ENCODE results near the gene BEGAIN. TPM values are rescaled to one million over a fixed set of nuclear protein-coding genes. Genes with fewer than 3 reads are reported as not detected.

Gene BEGAIN
- total and polyA plus RNA-seq, 9 of the 15 experiments (the other 6 are each of a cell fraction or from before 2014, with no cell fraction given): 0.07 to 0.68 (median 0.55) TPM; not detected in 3

- 9% methylated on average over 21 of the region's 29 CpGs for WGBS (ENCODE audit: insufficient coverage, low coverage, missing lambda C conversion rate)
- Histone ChIP-seq H3K9me1 (ENCODE audit: control insufficient read depth, insufficient read depth, low read length) (no peaks in the 10 kb centered on the region), H3K27ac (ENCODE audit: extremely low read depth, low read depth, low read length) (no peak overlapping the region; the same call in 2 of the 3 replicates), H3K9me3 (replicated peaks; ENCODE audit: control insufficient read depth, insufficient read depth, low read depth, low read length) (no peaks in the 10 kb centered on the region), H3K36me3 (ENCODE audit: control insufficient read depth, insufficient read depth, low read length) (no peaks in the 10 kb centered on the region), H3K9ac (ENCODE audit: insufficient read depth in 1 of 2, low read depth in 2 of 2, low read length in 2 of 2) (no peak overlapping the region; a peak in 1 of 4 replicates), H4K20me1 (replicated peaks; ENCODE audit: control insufficient read depth, insufficient read depth, low read length) (no peaks in the 10 kb centered on the region), H3K4me3 (no peak overlapping the region), H3K4me2 (ENCODE audit: insufficient read depth, low read length) (no peak overlapping the region), H3K79me2 (ENCODE audit: control insufficient read depth, insufficient read depth, low read length) (no peaks in the 10 kb centered on the region), H3K27me3 (ENCODE audit: control insufficient read depth in 2 of 2, insufficient read depth in 2 of 2, low read length in 2 of 2) (peaks cover 0 to 34% of the 10 kb centered on the region in 2 experiments; a peak in 2 of 5 replicates), H2AFZ (ENCODE audit: low read depth, low read length) (peak overlapping the region; percentile 74), H3K4me1 (replicated peaks in 1 of 2; ENCODE audit: control insufficient read depth in 2 of 2, insufficient read depth in 2 of 2, low read length in 2 of 2) (peaks cover 9 to 15% of the 10 kb centered on the region in 2 experiments; a peak in 3 of 5 replicates)
- CTCF ChIA-PET (ENCODE audit: low intra/inter-chr PET ratio): no interaction called here
- peak; percentile 51 for ATAC-seq
- intact Hi-C loops (cut with micrococcal nuclease): no loop called here
- BruUV-seq (replicated peaks): no TSS peak
- in situ Hi-C loops (cut with MboI): no loop called here
- peak in 3 of 4 experiments; percentile 18 to 28 (median 27) for DNase-seq (ENCODE audit: extremely low read depth in 1 of 4, low spot score in 3 of 4)
- POLR2A ChIA-PET: interaction anchor here (0.7 kb wide), 1 partner anchor 10 kb away, joined by 3 read pairs; no protein-coding TSS in a partner anchor
- FAIRE-seq: peak; percentile 62
- TF ChIP-seq E2F6 (IDR thresholded peaks at IDR 0.05; ENCODE audit: borderline replicate concordance in 1 of 2, extremely low read depth in 1 of 2, insufficient read depth in 1 of 2, insufficient read length in 1 of 2, low read depth in 1 of 2, low read length in 1 of 2, poor library complexity in 1 of 2, severe bottlenecking in 1 of 2): no peak
- TF ChIP-seq SMC3 (conservative IDR thresholded peaks at IDR 0.05; ENCODE audit: insufficient read depth, low read depth, low read length): no peak
- TF ChIP-seq ZNF239 (CRISPR knock-in tag; IDR thresholded peaks at IDR 0.05): no peak
- TF ChIP-seq OTX1 (CRISPR knock-in tag; IDR thresholded peaks at IDR 0.05): no peak
- no peak for TF ChIP-seq NKRF (IDR thresholded peaks at IDR 0.05; ENCODE audit: borderline replicate concordance)
- TF ChIP-seq CREB1 (IDR thresholded peaks at IDR 0.05): peak; percentile 73; the same call in 1 of the 2 replicates
- no peak for TF ChIP-seq CREB1 (CRISPR knock-in tag; IDR thresholded peaks at IDR 0.05)
- TF ChIP-seq HSF4 (CRISPR knock-in tag; IDR thresholded peaks at IDR 0.05; ENCODE audit: borderline replicate concordance): no peak
- TF ChIP-seq EGR1 (conservative IDR thresholded peaks at IDR 0.05): peak; percentile 62
- no peak for TF ChIP-seq ERF (CRISPR knock-in tag; IDR thresholded peaks at IDR 0.05)
- no peak for TF ChIP-seq ZNF778 (CRISPR knock-in tag; IDR thresholded peaks at IDR 0.05)
- TF ChIP-seq ZNF75A (CRISPR knock-in tag; IDR thresholded peaks at IDR 0.05): no peak
Measured at GRCh38 chr14:100605706-100606686, 18.8 kb upstream of the BEGAIN start.

All from K562 (cell line).